Calu3 (cell line): ENCODE results near the gene AGBL4. TPM values are rescaled to one million over a fixed set of nuclear protein-coding genes. Genes with fewer than 3 reads are reported as not detected.

Experiments used
- BruUV-seq: library from RNA; stranded (reverse); fragments of 400-500 nt; replicated peaks from 2 replicates; lab custom pipeline; 2021; lab: Mats Ljungman, UMichigan
- CTCF ChIA-PET: fragments of 300-600 bp; sonication (Branson Sonifier 250); formaldehyde crosslinking; loops from one replicate; lab custom pipeline; 2022; ENCODE audit warnings: antibody characterized with exemption; lab: Charles Lee
- DNase-seq: peaks from one replicate; pipeline ENCODE4 v3.0.0; 2022
- H3K27ac Mint-ChIP-seq: one replicate; pipeline ENCODE4 v1.8.0; 2022; ENCODE audit warnings: mixed read lengths; ENCODE audit not compliant: unreplicated experiment
- H3K27me3 Mint-ChIP-seq: one replicate; pipeline ENCODE4 v1.8.0; 2022; ENCODE audit warnings: mixed read lengths; ENCODE audit not compliant: unreplicated experiment
- H3K36me3 Mint-ChIP-seq: one replicate; pipeline ENCODE4 v1.8.0; 2022; ENCODE audit warnings: mild to moderate bottlenecking, moderate library complexity, mixed read lengths; ENCODE audit not compliant: insufficient read depth, unreplicated experiment
- H3K4me1 Mint-ChIP-seq: one replicate; pipeline ENCODE4 v1.8.0; 2022; ENCODE audit warnings: mild to moderate bottlenecking, low read depth, mixed read lengths; ENCODE audit not compliant: unreplicated experiment
- H3K4me3 Mint-ChIP-seq: one replicate; pipeline ENCODE4 v1.8.0; 2022; ENCODE audit warnings: mild to moderate bottlenecking, low read depth, moderate library complexity, mixed read lengths; ENCODE audit not compliant: unreplicated experiment
- H3K9me3 Mint-ChIP-seq: one replicate; pipeline ENCODE4 v1.8.0; 2022; ENCODE audit warnings: low read depth, mixed read lengths; ENCODE audit not compliant: unreplicated experiment
- intact Hi-C: fragments of 100-400 bp; cut with micrococcal nuclease; formaldehyde crosslinking; loops from one replicate; pipeline ENCODE4 v1.10.0; 2022; ENCODE audit not compliant: unreplicated experiment
- total RNA-seq: library from RNA; stranded (reverse); gene quantifications from 2 replicates; pipeline ENCODE4 v1.2.3, GENCODE V29; 2022
- TF ChIP-seq, protein P1 (sequence below): fragments of 200-600 bp; IDR thresholded peaks from one replicate; pipeline ENCODE4 v1.8.0; 2022; ENCODE audit warnings: antibody characterized with exemption; ENCODE audit not compliant: unreplicated experiment

Gene AGBL4
- total RNA-seq, 1 experiment from 2014 or later = not detected

GRCh38 chr1:48552420-48552819 lies 1471.3 kb downstream of the AGBL4 start:
- H3K27ac Mint-ChIP-seq = no peak overlapping the region
- no peaks in the 10 kb centered on the region for H3K4me1 Mint-ChIP-seq
- TF ChIP-seq, protein P1, sequence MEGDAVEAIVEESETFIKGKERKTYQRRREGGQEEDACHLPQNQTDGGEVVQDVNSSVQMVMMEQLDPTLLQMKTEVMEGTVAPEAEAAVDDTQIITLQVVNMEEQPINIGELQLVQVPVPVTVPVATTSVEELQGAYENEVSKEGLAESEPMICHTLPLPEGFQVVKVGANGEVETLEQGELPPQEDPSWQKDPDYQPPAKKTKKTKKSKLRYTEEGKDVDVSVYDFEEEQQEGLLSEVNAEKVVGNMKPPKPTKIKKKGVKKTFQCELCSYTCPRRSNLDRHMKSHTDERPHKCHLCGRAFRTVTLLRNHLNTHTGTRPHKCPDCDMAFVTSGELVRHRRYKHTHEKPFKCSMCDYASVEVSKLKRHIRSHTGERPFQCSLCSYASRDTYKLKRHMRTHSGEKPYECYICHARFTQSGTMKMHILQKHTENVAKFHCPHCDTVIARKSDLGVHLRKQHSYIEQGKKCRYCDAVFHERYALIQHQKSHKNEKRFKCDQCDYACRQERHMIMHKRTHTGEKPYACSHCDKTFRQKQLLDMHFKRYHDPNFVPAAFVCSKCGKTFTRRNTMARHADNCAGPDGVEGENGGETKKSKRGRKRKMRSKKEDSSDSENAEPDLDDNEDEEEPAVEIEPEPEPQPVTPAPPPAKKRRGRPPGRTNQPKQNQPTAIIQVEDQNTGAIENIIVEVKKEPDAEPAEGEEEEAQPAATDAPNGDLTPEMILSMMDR = no peak
- BruUV-seq = no TSS peak
- H3K36me3 Mint-ChIP-seq = no peaks in the 10 kb centered on the region
- H3K27me3 Mint-ChIP-seq = peaks cover 72% of the 10 kb centered on the region
- intact Hi-C loops = loop anchor here (5.0 to 10.0 kb wide), 2 partner anchors 265 to 322 kb away; no protein-coding TSS in a partner anchor
- CTCF ChIA-PET = no interaction called here
- no peaks in the 10 kb centered on the region for H3K9me3 Mint-ChIP-seq
- peak; percentile 42 for DNase-seq
- H3K4me3 Mint-ChIP-seq = no peak overlapping the region

DNA sequence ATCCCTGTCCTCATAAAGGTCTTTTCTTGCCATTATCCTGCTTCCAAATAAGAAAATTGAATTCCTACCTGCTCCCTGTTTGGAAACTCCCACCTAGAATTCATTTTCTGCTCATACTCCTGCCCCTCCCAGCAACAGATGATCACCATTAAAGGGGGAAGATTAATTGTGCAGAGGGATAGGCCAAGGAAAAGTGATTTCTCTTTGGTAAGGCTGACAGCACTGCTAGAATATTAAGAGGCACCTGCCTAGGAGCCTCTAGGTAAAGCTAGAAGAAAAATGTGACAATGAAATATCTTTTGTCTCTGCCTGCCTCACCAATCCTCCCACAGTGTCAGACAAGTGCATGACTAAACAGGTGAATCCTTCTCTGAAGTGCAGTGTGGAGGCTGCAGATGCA lies 1474.8 kb downstream of the AGBL4 start:
- TF ChIP-seq, protein P1 = no peak
- intact Hi-C loops = no loop called here
- Mint-ChIP-seq H3K4me3 (no peak overlapping the region), H3K27ac (no peak overlapping the region), H3K9me3 (no peaks in the 10 kb centered on the region), H3K27me3 (peaks cover 64% of the 10 kb centered on the region), H3K36me3 (no peaks in the 10 kb centered on the region), H3K4me1 (no peaks in the 10 kb centered on the region)
- no peak for DNase-seq
- CTCF ChIA-PET = no interaction called here
- BruUV-seq = no TSS peak

DNA sequence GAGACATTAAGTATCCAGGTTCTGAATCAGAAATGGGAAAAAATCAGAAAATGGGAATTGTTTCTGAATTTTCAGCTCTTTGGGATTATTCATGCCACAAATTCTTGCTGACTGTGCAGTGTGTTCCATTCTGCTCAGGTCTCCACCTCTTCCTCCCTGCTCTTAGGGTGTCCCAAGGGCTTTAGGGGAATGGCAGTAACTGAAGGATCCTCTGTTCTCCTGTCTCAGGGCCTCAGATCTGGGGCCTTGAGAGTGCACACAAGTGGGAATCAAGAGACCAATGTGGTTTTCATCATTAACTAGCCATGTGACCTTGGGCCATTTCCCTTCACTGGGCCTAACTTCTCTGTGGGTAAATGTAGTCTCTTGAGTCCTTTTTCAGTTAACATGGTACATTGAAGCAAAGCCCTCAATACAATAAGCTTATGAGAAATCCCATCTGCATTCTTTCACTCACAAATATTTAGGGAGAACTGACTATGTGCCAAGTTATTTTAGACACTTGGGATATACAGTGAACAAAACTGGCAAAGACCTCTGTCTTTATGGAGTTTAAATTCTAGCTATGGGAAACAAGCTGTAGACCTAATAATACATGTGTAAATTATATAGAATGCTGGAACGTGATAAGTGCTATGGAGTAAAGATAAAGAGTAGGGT lies 1476.1 kb downstream of the AGBL4 start:
- TF ChIP-seq, protein P1 = no peak
- no peak overlapping the region for H3K4me3 Mint-ChIP-seq
- no peaks in the 10 kb centered on the region for H3K9me3 Mint-ChIP-seq
- intact Hi-C loops = no loop called here
- H3K36me3 Mint-ChIP-seq = no peaks in the 10 kb centered on the region
- DNase-seq = no peak
- CTCF ChIA-PET = no interaction called here
- no peaks in the 10 kb centered on the region for H3K4me1 Mint-ChIP-seq
- H3K27me3 Mint-ChIP-seq = peaks cover 64% of the 10 kb centered on the region
- BruUV-seq = no TSS peak
- no peak overlapping the region for H3K27ac Mint-ChIP-seq

- Mint-ChIP-seq H3K4me1 (no peaks in the 10 kb centered on the region), H3K9me3 (no peaks in the 10 kb centered on the region), H3K27me3 (peaks cover 60% of the 10 kb centered on the region), H3K4me3 (no peak overlapping the region), H3K36me3 (no peaks in the 10 kb centered on the region), H3K27ac (no peak overlapping the region)
- intact Hi-C loops = no loop called here
- CTCF ChIA-PET = no interaction called here
- BruUV-seq = no TSS peak
- DNase-seq = no peak
- TF ChIP-seq, protein P1 = no peak
Observed at GRCh38 chr1:48543854-48544253, 1479.9 kb downstream of the AGBL4 start.
